Fibroblast of peridontal ligament (primary cell): ENCODE measurements around the gene TAS2R31.

Source experiments
- DNase-seq: peaks from one replicate; pipeline ENCODE4 v3.0.0-alpha.2; 2010; ENCODE audit errors: extremely low read depth

The TAS2R31 gene

GRCh38 chr12:10998204-10998603 lies 33.0 kb downstream of the TAS2R31 start, which contains the start of gene TAS2R20:
Gene TAS2R20 (minus strand): TSS chr12:10998304. CDS start chr12:10997875, 429 bp downstream.
- DNase-seq = no peak

GRCh38 chr12:10994307-10994706 lies 36.9 kb downstream of the TAS2R31 start:
- no peak for DNase-seq

GRCh38 chr12:10989107-10989506 lies 42.1 kb downstream of the TAS2R31 start:
- no peak for DNase-seq

- DNase-seq = no peak
Observed at GRCh38 chr12:10986812-10987211, 44.4 kb downstream of the TAS2R31 start, which contains the start of gene TAS2R50. Gene TAS2R50 (minus strand): TSS chr12:10986912. CDS start chr12:10986860, 52 bp downstream.

- no peak for DNase-seq
Observed at GRCh38 chr12:10982244-10982643, 49.0 kb downstream of the TAS2R31 start.
